ENCODE results near the gene FNDC3B.

FNDC3B gene

GRCh38 chr3:172094621-172095557 lies 55.5 kb downstream of the FNDC3B start:
- Histone ChIP-seq H3K4me2 (ENCODE audit: low read length) (no peak overlapping the region), H3K9ac (ENCODE audit: low read length) (no peak overlapping the region), H3K27ac (ENCODE audit: low read length) (no peak overlapping the region), H3K36me3 (replicated peaks; ENCODE audit: low read depth, low read length) (no peaks in the 10 kb centered on the region), H2AFZ (ENCODE audit: low read depth, low read length) (no peak overlapping the region), H3K4me1 (ENCODE audit: low read length) (peaks cover 6% of the 10 kb centered on the region; the same call in 1 of the 2 replicates), H3K4me3 (ENCODE audit: low read length) (no peak overlapping the region), H3K79me2 (ENCODE audit: low read length) (no peaks in the 10 kb centered on the region; the same call in 1 of the 2 replicates), H4K20me1 (ENCODE audit: insufficient read depth, low read length) (no peaks in the 10 kb centered on the region; the same call in 1 of the 2 replicates), H3K27me3 (ENCODE audit: low read depth, low read length) (no peaks in the 10 kb centered on the region), H3K9me3 (ENCODE audit: insufficient read depth, low read length) (no peaks in the 10 kb centered on the region)
- TF ChIP-seq EZH2phosphoT487 (IDR thresholded peaks at IDR 0.05; ENCODE audit: low read depth), result no peak

GRCh38 chr3:172096881-172097420 lies 57.6 kb downstream of the FNDC3B start:
- no peak overlapping the region for H3K4me2 ChIP-seq (ENCODE audit: low read length)
- H3K9me3 ChIP-seq (ENCODE audit: insufficient read depth, low read length), result no peaks in the 10 kb centered on the region
- H3K4me3 ChIP-seq (ENCODE audit: low read length), result no peak overlapping the region
- H3K4me1 ChIP-seq (ENCODE audit: low read length), result peaks cover 6% of the 10 kb centered on the region; the same call in 1 of the 2 replicates
- H3K27me3 ChIP-seq (ENCODE audit: low read depth, low read length), result peaks cover 9% of the 10 kb centered on the region; the same call in 1 of the 2 replicates
- H3K79me2 ChIP-seq (ENCODE audit: low read length), result no peaks in the 10 kb centered on the region; the same call in 1 of the 2 replicates
- no peak overlapping the region for H3K27ac ChIP-seq (ENCODE audit: low read length)
- no peaks in the 10 kb centered on the region for H3K36me3 ChIP-seq (replicated peaks; ENCODE audit: low read depth, low read length)
- H3K9ac ChIP-seq (ENCODE audit: low read length), result no peak overlapping the region
- H2AFZ ChIP-seq (ENCODE audit: low read depth, low read length), result no peak overlapping the region
- no peaks in the 10 kb centered on the region; the same call in 1 of the 2 replicates for H4K20me1 ChIP-seq (ENCODE audit: insufficient read depth, low read length)
- TF ChIP-seq CTCF (IDR thresholded peaks at IDR 0.05; ENCODE audit: low read depth, low read length), result no peak
- no peak for TF ChIP-seq EZH2phosphoT487 (IDR thresholded peaks at IDR 0.05; ENCODE audit: low read depth)

- Histone ChIP-seq H3K9me3 (ENCODE audit: insufficient read depth, low read length) (no peaks in the 10 kb centered on the region), H3K4me1 (ENCODE audit: low read length) (peaks cover 9% of the 10 kb centered on the region; the same call in 1 of the 2 replicates), H3K9ac (ENCODE audit: low read length) (no peak overlapping the region), H3K79me2 (ENCODE audit: low read length) (no peaks in the 10 kb centered on the region; the same call in 1 of the 2 replicates), H3K27ac (ENCODE audit: low read length) (no peak overlapping the region), H3K4me3 (ENCODE audit: low read length) (no peak overlapping the region), H2AFZ (ENCODE audit: low read depth, low read length) (no peak overlapping the region), H3K4me2 (ENCODE audit: low read length) (no peak overlapping the region), H3K36me3 (replicated peaks; ENCODE audit: low read depth, low read length) (no peaks in the 10 kb centered on the region), H4K20me1 (ENCODE audit: insufficient read depth, low read length) (no peaks in the 10 kb centered on the region; the same call in 1 of the 2 replicates), H3K27me3 (ENCODE audit: low read depth, low read length) (peaks cover 14% of the 10 kb centered on the region; the same call in 1 of the 2 replicates)
- no peak for TF ChIP-seq EZH2phosphoT487 (IDR thresholded peaks at IDR 0.05; ENCODE audit: low read depth)
- TF ChIP-seq CTCF (IDR thresholded peaks at IDR 0.05; ENCODE audit: low read depth, low read length), result no peak
Observed at GRCh38 chr3:172097585-172097984, 58.2 kb downstream of the FNDC3B start.

- Histone ChIP-seq H3K36me3 (replicated peaks; ENCODE audit: low read depth, low read length) (no peaks in the 10 kb centered on the region), H3K4me1 (ENCODE audit: low read length) (peaks cover 13% of the 10 kb centered on the region; the same call in 1 of the 2 replicates), H3K9ac (ENCODE audit: low read length) (no peak overlapping the region), H3K4me3 (ENCODE audit: low read length) (no peak overlapping the region), H4K20me1 (ENCODE audit: insufficient read depth, low read length) (peaks cover 10% of the 10 kb centered on the region; the same call in 1 of the 2 replicates), H3K4me2 (ENCODE audit: low read length) (no peak overlapping the region), H3K27ac (ENCODE audit: low read length) (no peak overlapping the region), H3K27me3 (ENCODE audit: low read depth, low read length) (peaks cover 21% of the 10 kb centered on the region; the same call in 1 of the 2 replicates), H2AFZ (ENCODE audit: low read depth, low read length) (no peak overlapping the region), H3K9me3 (ENCODE audit: insufficient read depth, low read length) (no peaks in the 10 kb centered on the region), H3K79me2 (ENCODE audit: low read length) (no peaks in the 10 kb centered on the region; the same call in none of the 2 replicates)
- TF ChIP-seq EZH2phosphoT487 (IDR thresholded peaks at IDR 0.05; ENCODE audit: low read depth), result no peak
- no peak for TF ChIP-seq CTCF (IDR thresholded peaks at IDR 0.05; ENCODE audit: low read depth, low read length)
Observed at GRCh38 chr3:172098698-172099494, 59.5 kb downstream of the FNDC3B start.

Measured in OCI-LY3 (cell line).